ENCODE data around the gene NFIX.

Gene NFIX

DNA sequence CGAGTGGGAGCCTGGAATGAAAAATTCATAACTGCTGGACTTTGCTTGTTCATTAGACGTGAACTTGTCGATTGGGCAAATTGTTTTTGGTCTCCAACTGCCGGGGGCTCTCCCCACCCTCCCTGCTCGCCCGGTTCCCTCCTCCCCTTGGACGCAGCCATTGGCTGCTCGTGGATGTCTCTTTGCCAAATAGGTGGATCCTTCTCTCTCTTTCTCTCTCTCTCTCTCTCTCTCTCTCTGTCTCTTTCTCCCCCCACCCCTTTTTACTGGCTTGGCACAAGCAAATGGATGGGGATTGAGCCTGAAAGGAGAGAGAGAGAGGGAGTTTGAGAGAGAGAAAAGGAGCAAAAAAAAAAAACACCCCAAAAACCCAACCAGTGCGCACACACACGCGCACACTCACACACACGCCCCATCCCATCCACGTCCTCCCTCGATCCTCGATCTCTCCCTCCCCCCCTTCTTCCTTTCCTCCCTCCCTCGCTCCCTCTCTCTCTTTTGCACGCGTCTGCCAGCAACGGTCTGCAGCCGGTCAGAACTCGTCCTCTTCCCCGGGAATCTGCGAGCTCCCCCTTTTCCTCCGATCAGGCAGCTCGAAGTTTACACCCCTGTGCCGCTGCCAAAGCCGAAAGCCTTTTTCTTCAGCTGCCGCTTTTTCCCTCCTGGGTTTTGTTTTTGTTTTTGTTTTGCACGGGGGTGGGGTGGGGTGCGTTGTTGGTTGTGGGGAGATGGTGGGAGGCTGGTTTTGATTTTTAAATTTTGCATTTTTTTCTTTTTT is 27.8 kb downstream of the NFIX start:
- DNase-seq (ENCODE audit: low read depth), result peak; percentile 94

- no peak for DNase-seq (ENCODE audit: low read depth)
Measured at GRCh38 chr19:13023656-13024055, 28.4 kb downstream of the NFIX start.

DNA sequence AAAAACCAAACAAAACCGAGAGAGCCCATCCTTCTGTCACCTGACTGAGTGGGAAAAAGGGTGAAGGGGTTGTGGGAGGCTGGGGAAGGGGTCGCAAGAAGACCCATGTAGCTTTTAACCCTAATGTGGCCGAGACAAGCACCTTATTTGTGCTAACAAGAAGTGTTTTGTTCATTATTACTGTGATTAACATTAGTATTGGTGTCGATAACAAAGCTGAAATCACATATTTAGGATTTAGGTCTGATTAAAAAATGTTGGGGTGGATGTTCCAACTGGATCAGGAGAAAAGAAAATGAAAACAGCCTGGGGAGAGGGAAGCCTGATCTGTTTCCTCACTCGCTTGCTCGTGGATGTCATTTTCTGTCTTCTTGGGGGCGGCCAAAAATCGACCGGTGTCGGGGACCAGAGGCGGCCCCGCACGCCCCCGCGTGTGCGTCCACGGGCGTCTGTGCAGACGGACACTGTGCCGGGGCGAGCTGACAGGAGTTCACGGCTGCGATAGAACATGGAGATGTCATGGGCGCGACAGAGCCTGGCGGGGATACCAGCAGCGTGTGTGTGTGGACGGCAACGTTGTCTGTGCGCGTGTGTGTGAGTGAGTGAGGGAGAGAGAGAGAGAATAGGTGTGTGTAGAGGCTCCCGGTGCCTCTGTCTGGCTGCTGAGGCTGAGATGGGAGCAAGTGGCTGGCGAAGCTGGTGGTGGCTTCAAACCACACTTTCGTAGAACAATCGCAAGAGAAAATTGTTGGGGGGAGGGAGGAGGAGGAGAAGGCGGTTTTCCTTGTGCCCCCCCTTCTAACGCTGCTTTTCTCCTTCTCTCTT is 29.1 kb downstream of the NFIX start:
- DNase-seq (ENCODE audit: low read depth), result no peak

GRCh38 chr19:13024951-13025697 is 29.8 kb downstream of the NFIX start:
- DNase-seq (ENCODE audit: low read depth), result no peak

GRCh38 chr19:13025819-13026456 is 30.7 kb downstream of the NFIX start:
- DNase-seq (ENCODE audit: low read depth), result no peak

- no peak for DNase-seq (ENCODE audit: low read depth)
Measured at GRCh38 chr19:13026462-13027370, 31.4 kb downstream of the NFIX start.

- no peak for DNase-seq (ENCODE audit: low read depth)
Measured at GRCh38 chr19:13027557-13027956, 32.3 kb downstream of the NFIX start.

GRCh38 chr19:13028027-13028426 is 32.8 kb downstream of the NFIX start:
- no peak for DNase-seq (ENCODE audit: low read depth)

GRCh38 chr19:13029301-13029880 is 34.1 kb downstream of the NFIX start:
- DNase-seq (ENCODE audit: low read depth), result no peak

DNA sequence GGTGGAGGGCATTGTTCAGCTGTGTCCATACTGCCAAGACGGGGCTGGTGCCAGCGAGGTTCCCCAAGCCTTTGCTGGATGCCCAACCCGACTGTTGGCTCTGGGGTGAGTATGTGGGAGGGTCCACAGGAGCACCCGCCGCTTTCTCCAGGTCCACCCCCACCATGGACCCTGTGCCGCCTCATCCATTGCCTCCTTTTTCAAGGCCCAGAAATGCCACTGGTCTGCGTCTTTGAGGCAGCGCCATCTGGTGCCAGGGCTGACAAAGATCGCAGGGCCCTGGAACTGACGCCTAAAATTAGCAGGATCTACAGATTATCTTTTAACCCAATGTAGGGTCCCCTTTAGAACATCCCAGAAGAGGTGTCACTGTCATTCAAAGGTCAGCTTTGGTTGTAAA is 34.6 kb downstream of the NFIX start:
- no peak for DNase-seq (ENCODE audit: low read depth)

DNA sequence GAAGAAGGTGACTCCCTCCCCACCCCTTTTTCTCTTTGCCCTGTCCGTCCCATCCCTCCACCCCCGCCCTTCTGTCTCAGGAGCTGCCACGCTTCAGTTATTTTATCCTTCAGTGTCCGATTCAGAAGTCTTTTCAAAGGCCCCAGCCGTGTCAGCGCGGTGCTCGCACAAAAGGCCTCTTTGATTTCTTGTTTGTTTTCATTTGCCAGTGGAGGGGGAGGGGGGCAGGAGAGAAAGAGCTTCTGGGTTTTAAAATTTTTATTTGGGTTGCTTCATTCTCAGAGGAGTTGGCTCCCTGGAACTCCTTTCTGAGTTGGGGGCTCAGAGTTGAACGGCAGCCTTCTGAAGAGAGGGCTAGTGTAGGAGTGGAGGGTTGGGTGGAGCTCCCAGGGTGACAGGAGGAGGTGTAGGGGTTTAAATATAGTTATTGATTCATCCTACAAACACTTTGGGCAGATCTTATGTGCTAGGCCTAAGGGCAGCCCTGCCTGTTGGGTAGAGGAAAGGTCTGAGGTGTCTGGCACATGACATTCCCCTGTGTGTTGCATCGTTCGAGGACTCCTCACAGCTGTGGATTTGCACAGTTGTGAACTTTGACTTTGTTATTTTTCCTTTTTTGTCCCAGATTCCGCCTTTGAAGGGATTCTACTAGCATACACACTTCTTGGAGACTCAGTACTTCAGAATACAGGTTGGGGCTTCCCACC is 36.8 kb downstream of the NFIX start:
- no peak for DNase-seq (ENCODE audit: low read depth)

- DNase-seq (ENCODE audit: low read depth), result no peak
Measured at GRCh38 chr19:13032837-13033236, 37.6 kb downstream of the NFIX start.

- no peak for DNase-seq (ENCODE audit: low read depth)
Measured at GRCh38 chr19:13033244-13033643, 38.0 kb downstream of the NFIX start.

DNA sequence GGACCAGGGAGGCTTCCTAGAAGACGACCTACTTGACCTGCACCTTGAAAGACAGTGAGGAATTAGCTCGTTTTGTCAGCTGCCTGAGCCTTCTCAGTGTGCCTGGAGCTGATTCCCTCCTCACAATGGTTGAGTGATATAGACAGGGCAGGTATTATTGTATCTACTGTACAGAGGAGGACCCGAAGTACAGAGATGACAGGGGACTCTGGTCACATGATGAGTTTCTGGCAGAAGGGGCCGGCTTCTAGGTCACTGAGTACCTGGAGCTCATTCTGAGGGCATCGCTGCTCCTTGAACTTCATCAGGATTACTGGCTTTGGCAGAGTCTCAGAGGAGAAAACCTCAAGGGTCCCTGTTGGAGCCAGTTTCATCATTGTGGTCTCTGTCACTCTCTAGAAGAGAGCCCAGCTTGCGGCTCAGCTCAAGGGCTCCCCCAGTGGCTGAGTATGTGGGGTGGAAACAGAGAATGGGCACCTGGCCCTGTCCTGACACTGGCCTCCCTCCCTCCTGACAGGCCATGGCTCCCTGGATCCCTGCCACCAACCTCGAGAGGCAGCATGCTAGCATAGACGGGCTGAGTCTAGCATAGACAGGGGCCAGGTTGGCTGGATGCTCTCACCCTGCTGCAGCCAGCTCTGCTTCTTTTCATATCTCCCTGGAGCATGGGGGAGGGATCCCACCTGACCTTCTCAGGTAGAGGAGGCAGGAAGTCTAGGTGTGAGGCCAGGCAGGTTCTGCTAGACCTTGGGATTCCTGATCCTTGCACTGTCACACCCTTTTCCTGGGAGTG is 38.7 kb downstream of the NFIX start:
- no peak for DNase-seq (ENCODE audit: low read depth)

GRCh38 chr19:13034636-13035035 is 39.4 kb downstream of the NFIX start:
- no peak for DNase-seq (ENCODE audit: low read depth)

- DNase-seq (ENCODE audit: low read depth), result no peak
Measured at GRCh38 chr19:13035820-13036365, 40.6 kb downstream of the NFIX start.

DNA sequence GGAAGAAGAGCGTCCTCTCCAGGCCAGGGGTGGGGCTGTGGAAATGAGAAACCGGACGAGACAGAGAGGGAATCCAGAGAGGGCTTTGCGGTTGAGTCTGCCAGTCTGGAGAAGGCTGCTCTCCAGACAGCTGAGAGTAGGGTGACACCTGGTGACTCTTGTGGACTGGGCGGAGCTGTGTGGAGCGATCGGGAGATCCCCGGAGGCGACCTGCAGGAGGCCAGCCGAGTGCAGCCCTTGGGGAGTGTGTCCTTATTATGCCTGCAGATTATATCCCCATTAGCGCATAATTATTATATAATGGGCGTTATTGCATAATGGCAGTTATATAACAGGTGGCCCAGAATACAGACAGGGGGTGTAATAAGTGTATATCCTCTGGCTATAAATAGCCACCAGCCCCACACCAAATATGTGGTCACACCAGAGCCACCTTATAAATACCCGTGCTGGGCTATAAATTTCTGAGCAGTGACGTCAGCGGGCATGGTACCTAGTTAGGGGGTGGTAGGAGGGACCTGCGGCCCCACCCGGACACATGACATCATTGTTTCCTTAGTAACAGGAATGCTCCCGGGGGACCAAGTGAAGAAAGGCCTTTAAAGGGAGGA is 41.2 kb downstream of the NFIX start:
- no peak for DNase-seq (ENCODE audit: low read depth)

DNA sequence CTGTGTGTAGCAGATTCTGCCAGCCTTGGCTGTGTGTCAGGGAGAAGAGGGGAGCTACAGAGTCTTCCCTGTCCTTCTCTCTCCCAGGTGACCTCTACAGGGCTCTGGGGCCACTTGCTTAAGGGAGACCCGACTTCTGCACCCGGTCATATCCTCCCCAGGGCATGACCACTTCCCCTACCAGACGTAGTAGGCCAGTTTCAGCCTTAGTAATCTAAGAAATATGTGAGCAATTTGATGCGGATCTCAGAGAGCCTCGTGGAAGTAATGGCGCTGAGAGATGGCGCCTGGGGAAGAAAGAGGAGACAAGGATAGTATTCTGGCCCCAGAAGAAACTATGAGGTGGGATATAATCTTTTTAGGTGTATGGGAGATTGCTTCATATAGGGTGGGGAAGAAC is 41.9 kb downstream of the NFIX start:
- DNase-seq (ENCODE audit: low read depth), result no peak

DNA sequence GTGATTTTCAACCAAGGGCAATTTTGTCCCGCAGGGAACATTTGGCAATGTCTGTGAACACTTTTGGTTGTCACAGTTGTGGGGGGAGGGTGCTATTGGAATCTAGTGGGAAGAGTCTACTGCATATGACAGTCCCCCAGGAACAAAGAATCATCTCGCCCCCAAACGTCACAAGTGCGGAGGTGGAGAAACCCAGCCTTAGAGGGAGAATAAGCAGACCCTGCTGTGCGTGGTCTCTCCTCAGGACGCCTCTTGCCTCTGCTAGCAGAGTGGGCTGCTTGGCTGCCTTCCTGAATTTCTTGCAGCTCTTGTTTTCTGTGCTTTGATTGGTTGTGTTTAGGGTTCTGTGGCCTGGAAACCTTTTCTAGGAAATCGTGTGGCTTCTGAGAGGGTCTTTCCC is 42.5 kb downstream of the NFIX start:
- no peak for DNase-seq (ENCODE audit: low read depth)

Data from GM04503 (cell line).